ENCODE measurements around the gene ZBTB24. TPM values are rescaled to one million over a fixed set of nuclear protein-coding genes. Genes with fewer than 3 reads are reported as not detected.

Gene ZBTB24
- polyA plus RNA-seq, 2 donors: 2.2 to 2.3 TPM

DNA sequence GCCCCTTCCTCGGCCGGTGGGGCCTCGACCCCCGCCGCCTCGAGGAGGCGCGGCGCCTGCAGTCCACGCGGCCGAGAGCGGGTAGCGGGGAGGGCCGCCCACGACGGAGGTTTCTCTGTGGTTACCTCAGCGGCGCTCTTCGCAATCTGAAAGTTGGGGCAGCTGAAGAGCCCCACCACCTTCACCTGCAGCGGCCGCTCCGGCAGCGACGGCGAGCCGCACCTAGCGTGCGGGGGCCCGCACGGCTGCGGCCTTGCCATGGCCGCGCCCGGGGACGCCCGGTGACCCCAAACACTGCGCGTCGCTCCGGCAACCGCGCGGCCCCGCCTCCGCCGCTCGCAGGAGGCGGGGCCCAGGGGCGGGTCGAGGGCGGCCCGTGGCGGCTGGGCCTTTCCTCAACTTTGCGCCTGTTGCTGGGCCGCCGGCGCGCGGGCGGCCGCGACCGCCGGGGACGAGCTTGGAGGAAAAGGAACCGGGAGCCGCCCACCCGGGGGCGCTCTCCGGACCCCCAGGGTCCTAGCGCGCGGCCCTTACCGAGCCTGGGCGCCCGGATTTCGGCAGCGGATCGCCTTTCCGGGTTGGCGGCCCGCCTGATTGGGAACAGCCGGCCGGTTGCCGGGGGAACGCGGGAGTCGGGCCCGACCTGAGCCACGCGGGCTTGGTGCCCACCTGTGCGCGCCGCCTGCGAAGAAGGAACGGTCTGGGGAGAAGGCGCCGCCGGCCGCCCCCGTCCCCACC is 42.5 kb downstream of the ZBTB24 start, which contains the start of the genes PPIL6 and SMPD2:
PPIL6 (minus strand) TSS at position 298 of the 738 bp plus-strand sequence; CDS start at position 260, 38 bp downstream.
SMPD2 (plus strand) TSS at position 394 of the 738 bp plus-strand sequence. CDS start 398 bp downstream, outside the sequence.
- Histone ChIP-seq H3K27ac (ENCODE audit: low read depth in 2 of 2, low read length in 1 of 2) (peak within 1 kb of the TSS; percentile 77 to 91), H3K36me3 (ENCODE audit: control insufficient read depth in 2 of 2, insufficient read depth in 2 of 2, low read length in 1 of 2) (peaks cover 6 to 24% of the 10 kb centered on the region in 2 donors), H3K4me1 (ENCODE audit: control insufficient read depth in 2 of 2, insufficient read depth in 2 of 2, low read length in 1 of 2) (peaks cover 7 to 23% of the 10 kb centered on the region in 2 donors), H3K27me3 (ENCODE audit: control insufficient read depth in 1 of 2, insufficient read depth in 2 of 2, low read length in 2 of 2) (no peaks in the 10 kb centered on the region), H3K4me3 (ENCODE audit: low read depth in 1 of 2, low read length in 2 of 2) (peak within 1 kb of the TSS; percentile 66 to 84), H3K9me3 (ENCODE audit: control insufficient read depth in 2 of 2, insufficient read depth in 1 of 2, low read depth in 1 of 2, low read length in 1 of 2) (no peaks in the 10 kb centered on the region)
- WGBS, 2 donors: 0 to 1% methylated on average over 85 to 102 of the region's 102 CpGs

DNA sequence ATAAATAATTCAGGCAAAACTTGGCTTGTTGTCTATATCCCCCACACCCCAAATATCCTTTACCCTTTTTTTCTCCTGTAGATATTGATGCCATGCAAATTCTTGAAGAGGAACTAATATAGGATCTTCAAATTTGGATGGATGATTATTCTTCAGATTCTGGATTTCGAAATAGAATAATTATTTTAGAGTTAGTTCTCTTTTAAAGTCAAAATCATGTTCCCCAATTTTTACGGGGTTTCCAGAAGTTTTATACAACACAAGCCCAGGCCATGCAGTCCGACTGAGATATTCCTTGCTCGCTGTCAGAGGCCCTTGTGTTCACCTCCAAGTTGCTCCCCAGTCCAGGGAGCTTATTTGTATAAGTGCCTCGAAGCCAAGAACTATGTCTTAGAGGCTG is 47.0 kb downstream of the ZBTB24 start:
- Histone ChIP-seq H3K36me3 (ENCODE audit: control insufficient read depth in 2 of 2, insufficient read depth in 2 of 2, low read length in 1 of 2) (no peaks in the 10 kb centered on the region), H3K4me1 (ENCODE audit: control insufficient read depth in 2 of 2, insufficient read depth in 2 of 2, low read length in 1 of 2) (no peaks in the 10 kb centered on the region), H3K4me3 (ENCODE audit: low read depth in 1 of 2, low read length in 2 of 2) (no peak overlapping the region), H3K9me3 (ENCODE audit: control insufficient read depth in 2 of 2, insufficient read depth in 1 of 2, low read depth in 1 of 2, low read length in 1 of 2) (no peaks in the 10 kb centered on the region), H3K27me3 (ENCODE audit: control insufficient read depth in 1 of 2, insufficient read depth in 2 of 2, low read length in 2 of 2) (no peaks in the 10 kb centered on the region), H3K27ac (ENCODE audit: low read depth in 2 of 2, low read length in 1 of 2) (no peak overlapping the region)
- 93 to 95% methylated on average over 5 of the region's 5 CpGs for WGBS, 2 donors

DNA sequence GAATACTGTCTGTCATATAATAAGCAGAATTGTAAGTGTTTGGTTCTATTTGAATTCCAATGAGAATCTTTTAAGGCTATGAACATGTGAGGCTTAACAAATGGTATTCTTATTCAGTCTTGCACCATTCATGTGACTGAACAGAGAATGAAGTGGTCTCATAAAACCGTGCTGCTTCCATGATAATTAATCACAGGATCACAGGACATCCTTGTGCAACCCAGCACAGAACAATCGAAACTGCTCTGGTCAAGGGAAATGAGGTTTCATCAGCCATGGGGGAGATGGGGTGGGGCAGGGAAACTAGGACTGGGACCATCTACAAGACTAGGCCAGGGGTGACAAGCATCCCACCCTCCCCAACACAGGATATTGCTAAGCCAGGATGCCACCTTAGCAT is 48.6 kb downstream of the ZBTB24 start:
- Histone ChIP-seq H3K27ac (ENCODE audit: low read depth in 2 of 2, low read length in 1 of 2) (no peak overlapping the region), H3K4me1 (ENCODE audit: control insufficient read depth in 2 of 2, insufficient read depth in 2 of 2, low read length in 1 of 2) (peaks cover 0 to 2% of the 10 kb centered on the region in 2 donors), H3K27me3 (ENCODE audit: control insufficient read depth in 1 of 2, insufficient read depth in 2 of 2, low read length in 2 of 2) (no peaks in the 10 kb centered on the region), H3K4me3 (ENCODE audit: low read depth in 1 of 2, low read length in 2 of 2) (no peak overlapping the region), H3K9me3 (ENCODE audit: control insufficient read depth in 2 of 2, insufficient read depth in 1 of 2, low read depth in 1 of 2, low read length in 1 of 2) (no peaks in the 10 kb centered on the region), H3K36me3 (ENCODE audit: control insufficient read depth in 2 of 2, insufficient read depth in 2 of 2, low read length in 1 of 2) (no peaks in the 10 kb centered on the region)
- 58 to 61% methylated on average over 2 of the region's 2 CpGs for WGBS, 2 donors

DNA sequence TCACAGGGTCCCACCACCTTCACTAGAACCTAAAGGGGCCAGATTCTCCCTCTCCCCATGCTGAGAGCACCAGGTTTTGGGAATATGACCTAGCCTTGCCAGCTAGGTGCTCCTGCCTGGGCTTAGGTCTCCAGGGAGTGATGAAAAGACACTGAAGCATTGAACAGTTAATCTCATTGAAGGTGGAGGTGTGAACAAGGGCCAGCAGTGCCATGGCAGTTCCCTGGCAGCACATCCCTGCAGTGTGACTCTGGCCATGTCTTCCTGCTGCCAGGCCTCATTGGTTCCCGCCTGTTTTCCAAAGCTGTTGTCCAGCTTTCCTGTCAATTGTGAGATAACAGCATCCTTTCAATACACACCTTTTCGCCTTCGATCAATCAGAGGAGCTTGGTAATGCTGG is 53.5 kb downstream of the ZBTB24 start:
- Histone ChIP-seq H3K4me3 (ENCODE audit: low read depth in 1 of 2, low read length in 2 of 2) (no peak overlapping the region), H3K9me3 (ENCODE audit: control insufficient read depth in 2 of 2, insufficient read depth in 1 of 2, low read depth in 1 of 2, low read length in 1 of 2) (no peaks in the 10 kb centered on the region), H3K27ac (ENCODE audit: low read depth in 2 of 2, low read length in 1 of 2) (no peak overlapping the region), H3K36me3 (ENCODE audit: control insufficient read depth in 2 of 2, insufficient read depth in 2 of 2, low read length in 1 of 2) (no peaks in the 10 kb centered on the region), H3K4me1 (ENCODE audit: control insufficient read depth in 2 of 2, insufficient read depth in 2 of 2, low read length in 1 of 2) (peaks cover 0 to 2% of the 10 kb centered on the region in 2 donors), H3K27me3 (ENCODE audit: control insufficient read depth in 1 of 2, insufficient read depth in 2 of 2, low read length in 2 of 2) (no peaks in the 10 kb centered on the region)
- 98% methylated on average over 3 of the region's 3 CpGs for WGBS, 2 donors

DNA sequence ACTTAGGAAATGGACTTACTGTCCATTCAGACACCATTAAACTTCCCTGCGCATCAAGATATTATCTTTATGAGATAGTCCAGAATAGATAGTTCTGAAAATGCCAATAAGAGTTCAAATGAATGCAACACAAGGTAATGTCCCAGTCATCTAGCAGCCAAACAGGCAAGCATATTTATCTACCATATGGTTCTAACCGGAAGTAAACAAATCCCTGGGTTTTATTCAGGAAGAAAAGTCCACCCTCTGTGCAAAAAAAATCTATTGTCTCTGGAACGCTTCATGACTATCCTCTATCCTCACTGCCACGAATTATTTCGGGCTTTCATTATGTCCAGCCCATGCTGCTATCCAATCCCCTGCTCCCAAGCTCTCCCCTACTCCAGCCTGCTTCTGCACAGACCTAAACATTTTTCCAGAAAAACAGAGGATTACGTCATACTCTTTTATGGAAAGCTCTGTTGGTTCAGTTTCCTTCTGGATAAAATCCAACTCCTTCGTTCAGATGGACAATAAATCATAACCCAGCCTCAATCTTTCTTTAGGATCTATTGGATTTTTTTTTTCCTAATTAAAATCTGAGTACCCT is 54.0 kb downstream of the ZBTB24 start:
- Histone ChIP-seq H3K27me3 (ENCODE audit: control insufficient read depth in 1 of 2, insufficient read depth in 2 of 2, low read length in 2 of 2) (no peaks in the 10 kb centered on the region), H3K9me3 (ENCODE audit: control insufficient read depth in 2 of 2, insufficient read depth in 1 of 2, low read depth in 1 of 2, low read length in 1 of 2) (no peaks in the 10 kb centered on the region), H3K4me1 (ENCODE audit: control insufficient read depth in 2 of 2, insufficient read depth in 2 of 2, low read length in 1 of 2) (peaks cover 0 to 2% of the 10 kb centered on the region in 2 donors), H3K36me3 (ENCODE audit: control insufficient read depth in 2 of 2, insufficient read depth in 2 of 2, low read length in 1 of 2) (no peaks in the 10 kb centered on the region), H3K27ac (ENCODE audit: low read depth in 2 of 2, low read length in 1 of 2) (no peak overlapping the region), H3K4me3 (ENCODE audit: low read depth in 1 of 2, low read length in 2 of 2) (no peak overlapping the region)
- WGBS, 2 donors: 40 to 48% methylated on average over 7 of the region's 7 CpGs

DNA sequence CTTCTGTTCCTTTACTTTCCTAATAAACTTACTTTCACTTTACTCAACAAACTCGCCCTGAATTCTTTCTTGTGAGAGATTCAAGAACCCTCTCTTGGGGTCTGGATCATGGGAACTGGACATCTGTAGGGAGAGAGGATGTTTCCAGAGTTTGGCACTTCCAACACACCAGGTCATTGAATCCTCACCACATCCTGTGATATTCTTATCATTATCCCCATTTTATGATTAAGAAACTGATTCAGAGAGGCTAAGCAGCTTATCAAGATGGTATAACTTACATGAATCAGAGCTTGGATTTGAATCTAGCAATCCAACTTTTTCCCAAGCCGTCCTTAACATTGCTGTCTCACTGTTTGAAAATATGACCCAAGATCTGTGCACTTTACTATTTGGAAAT is 58.1 kb downstream of the ZBTB24 start:
- Histone ChIP-seq H3K36me3 (ENCODE audit: control insufficient read depth in 2 of 2, insufficient read depth in 2 of 2, low read length in 1 of 2) (no peaks in the 10 kb centered on the region), H3K9me3 (ENCODE audit: control insufficient read depth in 2 of 2, insufficient read depth in 1 of 2, low read depth in 1 of 2, low read length in 1 of 2) (no peaks in the 10 kb centered on the region), H3K27me3 (ENCODE audit: control insufficient read depth in 1 of 2, insufficient read depth in 2 of 2, low read length in 2 of 2) (no peaks in the 10 kb centered on the region), H3K27ac (ENCODE audit: low read depth in 2 of 2, low read length in 1 of 2) (no peak overlapping the region), H3K4me3 (ENCODE audit: low read depth in 1 of 2, low read length in 2 of 2) (no peak overlapping the region), H3K4me1 (ENCODE audit: control insufficient read depth in 2 of 2, insufficient read depth in 2 of 2, low read length in 1 of 2) (peaks cover 0 to 2% of the 10 kb centered on the region in 2 donors)
- 87 to 91% methylated on average over 2 of the region's 2 CpGs for WGBS, 2 donors

DNA sequence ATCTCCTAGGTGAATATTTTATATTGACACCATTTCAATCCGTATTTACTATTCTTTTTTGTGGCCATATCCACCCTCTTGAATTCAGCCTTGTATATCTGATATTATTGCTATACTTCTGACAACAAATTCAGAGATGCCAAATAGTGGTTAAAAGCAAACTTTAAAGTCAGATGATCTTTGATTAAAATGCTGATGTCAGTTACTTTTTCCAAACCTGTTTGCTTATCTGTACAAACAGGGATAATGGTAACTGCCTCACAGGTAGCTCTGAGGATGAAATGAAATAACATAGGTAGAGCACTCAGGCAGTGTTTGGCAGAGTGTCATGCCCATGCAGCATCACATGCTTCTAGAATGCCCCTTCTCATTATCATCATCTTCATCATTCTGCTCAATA is 61.8 kb downstream of the ZBTB24 start:
- H3K27ac ChIP-seq (ENCODE audit: low read depth in 2 of 2, low read length in 1 of 2): no peak overlapping the region
- WGBS, 2 donors: 59 to 82% methylated on average over 1 of the region's 1 CpG
- no peaks in the 10 kb centered on the region for H3K9me3 ChIP-seq (ENCODE audit: control insufficient read depth in 2 of 2, insufficient read depth in 1 of 2, low read depth in 1 of 2, low read length in 1 of 2)
- H3K4me1 ChIP-seq (ENCODE audit: control insufficient read depth in 2 of 2, insufficient read depth in 2 of 2, low read length in 1 of 2): no peaks in the 10 kb centered on the region
- H3K36me3 ChIP-seq (ENCODE audit: control insufficient read depth in 2 of 2, insufficient read depth in 2 of 2, low read length in 1 of 2): no peaks in the 10 kb centered on the region
- H3K27me3 ChIP-seq (ENCODE audit: control insufficient read depth in 1 of 2, insufficient read depth in 2 of 2, low read length in 2 of 2): no peaks in the 10 kb centered on the region
- H3K4me3 ChIP-seq (ENCODE audit: low read depth in 1 of 2, low read length in 2 of 2): no peak overlapping the region

DNA sequence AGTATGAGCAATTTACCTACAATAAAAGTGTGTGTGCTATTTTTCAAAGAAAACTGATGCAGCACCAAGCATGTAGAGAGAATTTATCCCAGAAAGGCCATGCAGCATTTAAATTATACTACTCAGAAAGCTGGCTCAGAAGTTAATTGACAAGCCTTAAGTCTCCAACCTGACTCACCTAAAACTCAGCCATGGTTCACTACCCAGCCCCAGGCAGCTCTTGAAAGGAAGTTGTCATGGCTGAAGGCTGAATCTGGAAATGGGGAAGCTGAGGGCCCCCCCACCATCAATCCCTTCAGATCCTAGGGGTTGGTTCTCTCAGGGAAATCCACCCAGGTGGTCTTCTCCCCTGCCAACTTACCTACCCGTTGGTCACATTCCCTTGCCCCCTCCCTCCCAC is 62.3 kb downstream of the ZBTB24 start:
- Histone ChIP-seq H3K9me3 (ENCODE audit: control insufficient read depth in 2 of 2, insufficient read depth in 1 of 2, low read depth in 1 of 2, low read length in 1 of 2) (no peaks in the 10 kb centered on the region), H3K27ac (ENCODE audit: low read depth in 2 of 2, low read length in 1 of 2) (no peak overlapping the region), H3K4me1 (ENCODE audit: control insufficient read depth in 2 of 2, insufficient read depth in 2 of 2, low read length in 1 of 2) (no peaks in the 10 kb centered on the region), H3K36me3 (ENCODE audit: control insufficient read depth in 2 of 2, insufficient read depth in 2 of 2, low read length in 1 of 2) (no peaks in the 10 kb centered on the region), H3K27me3 (ENCODE audit: control insufficient read depth in 1 of 2, insufficient read depth in 2 of 2, low read length in 2 of 2) (no peaks in the 10 kb centered on the region), H3K4me3 (ENCODE audit: low read depth in 1 of 2, low read length in 2 of 2) (no peak overlapping the region)
- WGBS, 2 donors: 33 to 56% methylated on average over 1 of the region's 1 CpG

DNA sequence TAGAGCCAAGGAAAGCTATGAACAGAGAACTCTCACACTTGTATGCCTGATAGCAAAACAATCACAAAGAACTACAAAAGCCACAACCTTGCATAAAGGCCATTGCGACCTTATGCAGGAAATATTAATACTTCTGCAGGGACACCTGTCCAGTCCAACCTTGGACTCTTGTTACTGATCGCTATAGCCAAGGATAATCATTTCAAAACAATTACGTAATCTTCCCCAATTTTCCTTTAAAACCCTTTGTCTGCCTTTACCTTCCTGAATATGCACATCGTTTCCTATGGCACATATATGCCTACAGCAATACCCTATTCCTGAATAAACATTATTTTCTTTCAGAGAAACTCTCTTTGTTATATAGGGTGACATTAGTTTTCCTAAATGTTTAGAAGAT is 65.4 kb downstream of the ZBTB24 start:
- H3K27ac ChIP-seq (ENCODE audit: low read depth in 2 of 2, low read length in 1 of 2): no peak overlapping the region
- H3K4me1 ChIP-seq (ENCODE audit: control insufficient read depth in 2 of 2, insufficient read depth in 2 of 2, low read length in 1 of 2): no peaks in the 10 kb centered on the region
- WGBS, 2 donors: 94 to 95% methylated on average over 4 of the region's 4 CpGs
- no peak overlapping the region for H3K4me3 ChIP-seq (ENCODE audit: low read depth in 1 of 2, low read length in 2 of 2)
- H3K9me3 ChIP-seq (ENCODE audit: control insufficient read depth in 2 of 2, insufficient read depth in 1 of 2, low read depth in 1 of 2, low read length in 1 of 2): no peaks in the 10 kb centered on the region
- H3K27me3 ChIP-seq (ENCODE audit: control insufficient read depth in 1 of 2, insufficient read depth in 2 of 2, low read length in 2 of 2): no peaks in the 10 kb centered on the region
- no peaks in the 10 kb centered on the region for H3K36me3 ChIP-seq (ENCODE audit: control insufficient read depth in 2 of 2, insufficient read depth in 2 of 2, low read length in 1 of 2)

All from esophagus (tissue), 2 donors.